Epithelial cell of esophagus (primary cell): ENCODE measurements around the gene SMC2.

Experiments used
- DNase-seq: peaks from one replicate; pipeline ENCODE4 v3.0.0; 2010; ENCODE audit warnings: low read depth
- H3K4me3 ChIP-seq: 2 replicates; pipeline ENCODE4 v1.5.1; 2011; ENCODE audit warnings: mild to moderate bottlenecking, low read length, control low read depth
- TF ChIP-seq, protein P1 (sequence below): IDR thresholded peaks from 2 replicates; pipeline ENCODE4 v1.5.1; 2011; ENCODE audit warnings: low read depth, mild to moderate bottlenecking, low read length, control low read depth, inconsistent platforms; ENCODE audit not compliant: insufficient read depth; ENCODE audit errors: missing control alignments

Gene SMC2

DNA sequence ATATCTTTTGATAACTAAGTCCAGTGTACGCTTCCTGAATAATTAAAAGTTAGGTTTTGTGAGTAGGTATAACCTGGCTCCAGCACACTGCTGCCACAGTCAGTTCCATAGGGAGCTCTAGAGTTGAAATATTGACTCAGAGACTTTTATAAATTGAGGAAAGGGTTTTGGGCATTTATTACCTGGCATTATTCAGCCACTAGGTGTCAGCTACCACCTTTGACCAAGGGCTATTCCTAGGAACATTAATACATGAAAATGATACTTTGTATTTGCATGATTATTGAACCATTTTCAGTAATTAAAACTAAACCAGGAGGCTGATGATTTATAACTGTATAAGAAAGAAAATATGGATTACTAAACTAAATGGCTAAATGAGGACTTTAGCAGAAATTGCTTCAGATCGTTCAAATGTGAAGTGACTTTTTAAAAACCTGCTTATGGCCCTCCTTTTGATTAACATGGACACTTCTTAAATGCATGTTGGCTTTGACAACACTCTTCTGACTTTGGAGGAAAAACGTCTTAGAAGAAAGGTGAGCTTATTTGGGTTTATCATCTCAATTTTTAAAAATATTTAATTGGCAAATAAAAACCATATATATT lies 83.0 kb downstream of the SMC2 start:
- H3K4me3 ChIP-seq: no peak overlapping the region
- TF ChIP-seq, protein P1, sequence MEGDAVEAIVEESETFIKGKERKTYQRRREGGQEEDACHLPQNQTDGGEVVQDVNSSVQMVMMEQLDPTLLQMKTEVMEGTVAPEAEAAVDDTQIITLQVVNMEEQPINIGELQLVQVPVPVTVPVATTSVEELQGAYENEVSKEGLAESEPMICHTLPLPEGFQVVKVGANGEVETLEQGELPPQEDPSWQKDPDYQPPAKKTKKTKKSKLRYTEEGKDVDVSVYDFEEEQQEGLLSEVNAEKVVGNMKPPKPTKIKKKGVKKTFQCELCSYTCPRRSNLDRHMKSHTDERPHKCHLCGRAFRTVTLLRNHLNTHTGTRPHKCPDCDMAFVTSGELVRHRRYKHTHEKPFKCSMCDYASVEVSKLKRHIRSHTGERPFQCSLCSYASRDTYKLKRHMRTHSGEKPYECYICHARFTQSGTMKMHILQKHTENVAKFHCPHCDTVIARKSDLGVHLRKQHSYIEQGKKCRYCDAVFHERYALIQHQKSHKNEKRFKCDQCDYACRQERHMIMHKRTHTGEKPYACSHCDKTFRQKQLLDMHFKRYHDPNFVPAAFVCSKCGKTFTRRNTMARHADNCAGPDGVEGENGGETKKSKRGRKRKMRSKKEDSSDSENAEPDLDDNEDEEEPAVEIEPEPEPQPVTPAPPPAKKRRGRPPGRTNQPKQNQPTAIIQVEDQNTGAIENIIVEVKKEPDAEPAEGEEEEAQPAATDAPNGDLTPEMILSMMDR: peak; percentile 73
- DNase-seq: peak; percentile 55

DNA sequence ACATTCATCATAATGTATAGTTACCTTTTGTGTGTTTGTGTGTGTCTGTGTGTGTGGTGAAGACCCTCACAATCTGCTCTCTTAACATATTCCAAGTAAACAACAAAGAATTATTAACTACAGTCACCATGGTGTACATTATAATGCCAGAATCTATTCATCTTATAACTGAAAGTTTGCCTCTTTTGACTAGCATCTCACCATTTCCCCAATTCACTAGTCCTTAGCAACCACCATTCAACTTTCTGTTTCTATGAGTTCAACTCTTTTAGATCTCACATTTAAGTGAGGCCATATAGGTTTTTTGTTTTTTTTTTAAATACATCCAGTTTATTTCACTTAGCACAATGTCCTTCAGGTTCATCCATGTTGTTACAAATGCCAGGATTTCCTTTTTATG lies 83.6 kb downstream of the SMC2 start:
- DNase-seq: no peak
- TF ChIP-seq, protein P1: no peak
- no peak overlapping the region for H3K4me3 ChIP-seq
